IMR-90 (cell line): ENCODE measurements around the gene FBXL19. TPM values are rescaled to one million over a fixed set of nuclear protein-coding genes. Genes with fewer than 3 reads are reported as not detected.

Source experiments
- ATAC-seq: fragments of 200-7000 bp; cut with Tn5 transposase; 2 replicates; pipeline ENCODE4 v1.9.1; 2020; ENCODE audit warnings: low read depth, mild to moderate bottlenecking, moderate library complexity
- BruUV-seq: library from RNA; stranded (reverse); fragments of 400-500 nt; replicated peaks from 2 replicates; lab custom pipeline; 2021; lab: Mats Ljungman, UMichigan
- CTCF ChIA-PET: fragments of 300-600 bp; formaldehyde crosslinking; extraction: SDS; loops from one replicate; lab custom pipeline; 2021; ENCODE audit warnings: antibody characterized with exemption; lab: Yijun Ruan, JAX
- POLR2A ChIA-PET: fragments of 300-600 bp; sonication (Branson Sonifier 250); formaldehyde crosslinking; loops from one replicate; lab custom pipeline; 2022; ENCODE audit warnings: antibody characterized with exemption; ENCODE audit not compliant: unreplicated experiment; lab: Charles Lee
- DNase-seq: peaks from one replicate; pipeline ENCODE4 v3.0.0; 2013
- H2AFZ ChIP-seq: replicated peaks from 2 replicates; pipeline ENCODE3; 2013; ENCODE audit warnings: low read length, mild to moderate bottlenecking; ENCODE audit not compliant: poor library complexity
- H2AK5ac ChIP-seq: 2 replicates; pipeline ENCODE4 v1.6.1; 2013; ENCODE audit warnings: low read depth, low read length, inconsistent platforms
- H2AK9ac ChIP-seq: replicated peaks from 2 replicates; pipeline ENCODE3; 2013; ENCODE audit warnings: mild to moderate bottlenecking, low read depth, low read length, moderate library complexity; ENCODE audit not compliant: poor library complexity
- H2BK120ac ChIP-seq: 2 replicates; pipeline ENCODE4 v1.6.1; 2013; ENCODE audit warnings: low read depth, low read length, inconsistent platforms
- H2BK15ac ChIP-seq: 3 replicates; pipeline ENCODE4 v1.6.1; 2013; ENCODE audit warnings: low read depth, low read length, inconsistent platforms
- H2BK20ac ChIP-seq: 2 replicates; pipeline ENCODE4 v1.6.1; 2013; ENCODE audit warnings: low read depth, mild to moderate bottlenecking, inconsistent platforms, low read length, moderate library complexity
- H2BK5ac ChIP-seq: 2 replicates; pipeline ENCODE4 v1.6.1; 2013; ENCODE audit warnings: mild to moderate bottlenecking, low read depth, low read length, inconsistent platforms; ENCODE audit not compliant: poor library complexity, severe bottlenecking
- H3K14ac ChIP-seq: replicated peaks from 2 replicates; pipeline ENCODE4 v1.6.1; 2013; ENCODE audit warnings: low read depth, low read length, inconsistent platforms
- H3K18ac ChIP-seq: 2 replicates; pipeline ENCODE4 v1.6.1; 2013; ENCODE audit warnings: low read depth, low read length, control low read depth
- H3K23ac ChIP-seq: 2 replicates; pipeline ENCODE4 v1.6.1; 2013; ENCODE audit warnings: low read depth, low read length, inconsistent platforms
- H3K27ac ChIP-seq: 2 replicates; pipeline ENCODE4 v1.5.1; 2013; ENCODE audit warnings: mild to moderate bottlenecking, control low read depth, low read length; ENCODE audit not compliant: insufficient read depth
- H3K27me3 ChIP-seq: 2 replicates; pipeline ENCODE4 v1.6.1; 2013; ENCODE audit warnings: low read length; ENCODE audit not compliant: control insufficient read depth, insufficient read depth
- H3K36me3 ChIP-seq: 2 replicates; pipeline ENCODE4 v1.6.1; 2013; ENCODE audit warnings: low read length, mixed read lengths; ENCODE audit not compliant: control insufficient read depth, insufficient read depth
- H3K4ac ChIP-seq: 2 replicates; pipeline ENCODE4 v1.6.1; 2013; ENCODE audit warnings: low read depth, low read length, inconsistent platforms
- H3K4me1 ChIP-seq: 2 replicates; pipeline ENCODE4 v1.6.1; 2013; ENCODE audit warnings: low read length, mixed read lengths; ENCODE audit not compliant: control insufficient read depth, insufficient read depth
- H3K4me2 ChIP-seq: 2 replicates; pipeline ENCODE4 v1.6.1; 2013; ENCODE audit warnings: low read depth, mild to moderate bottlenecking, control low read depth, low read length, moderate library complexity
- H3K4me3 ChIP-seq: 2 replicates; pipeline ENCODE4 v1.5.1; 2013; ENCODE audit warnings: low read depth, mild to moderate bottlenecking, control low read depth, low read length, moderate library complexity; ENCODE audit not compliant: insufficient read depth
- H3K56ac ChIP-seq: 2 replicates; pipeline ENCODE4 v1.6.1; 2013; ENCODE audit warnings: low read length, inconsistent platforms; ENCODE audit not compliant: insufficient read depth; ENCODE audit errors: extremely low read depth
- H3K79me1 ChIP-seq, 2 experiments: 2 replicates each; pipeline ENCODE4 v1.6.1; 2013; ENCODE audit warnings: low read length in 2 of 2, inconsistent platforms in 1 of 2, low read depth in 1 of 2
- H3K9ac ChIP-seq: 2 replicates; pipeline ENCODE4 v1.6.1; 2013; ENCODE audit warnings: low read depth, low read length, control low read depth
- H3K9me1 ChIP-seq: 2 replicates; pipeline ENCODE4 v1.6.1; 2013; ENCODE audit warnings: low read length, inconsistent platforms; ENCODE audit not compliant: insufficient read depth
- H3K9me3 ChIP-seq: 2 replicates; pipeline ENCODE4 v1.6.1; 2013; ENCODE audit warnings: low read length; ENCODE audit not compliant: control insufficient read depth, insufficient read depth
- H4K20me1 ChIP-seq: 2 replicates; pipeline ENCODE4 v1.6.1; 2013; ENCODE audit warnings: low read length, inconsistent platforms; ENCODE audit not compliant: insufficient read depth
- H4K5ac ChIP-seq: 2 replicates; pipeline ENCODE4 v1.6.1; 2013; ENCODE audit warnings: mild to moderate bottlenecking, low read depth, low read length, control low read depth
- H4K8ac ChIP-seq, 2 experiments: 2 replicates each; pipeline ENCODE4 v1.6.1; 2013; ENCODE audit warnings: low read depth in 2 of 2, low read length in 2 of 2, control low read depth in 1 of 2, inconsistent platforms in 1 of 2
- H4K91ac ChIP-seq: 2 replicates; pipeline ENCODE4 v1.6.1; 2013; ENCODE audit warnings: low read depth, low read length, inconsistent platforms; ENCODE audit not compliant: insufficient read depth
- BHLHE40 ChIP-seq: fragments of 150-350 bp; IDR thresholded peaks from 2 replicates; pipeline ENCODE4 v1.6.1; 2016; ENCODE audit warnings: mild to moderate bottlenecking, low read depth, low read length
- CEBPB ChIP-seq: IDR thresholded peaks from 2 replicates; pipeline ENCODE4 v1.6.1; 2012; ENCODE audit warnings: low read depth, low read length, improper control_type of control experiment
- CHD1 ChIP-seq: IDR thresholded peaks from 2 replicates; pipeline ENCODE4 v1.6.1; 2012; ENCODE audit warnings: low read depth, low read length, improper control_type of control experiment
- FOS ChIP-seq: fragments of 150-350 bp; IDR thresholded peaks from 2 replicates; pipeline ENCODE4 v1.6.1; 2016; ENCODE audit warnings: low read depth, low read length
- MAFK ChIP-seq: IDR thresholded peaks from 2 replicates; pipeline ENCODE4 v1.6.1; 2012; ENCODE audit warnings: low read depth, low read length, improper control_type of control experiment
- MAZ ChIP-seq: IDR thresholded peaks from 2 replicates; pipeline ENCODE4 v1.6.1; 2012; ENCODE audit warnings: low read depth, mild to moderate bottlenecking, low read length, improper control_type of control experiment, moderate library complexity, borderline replicate concordance
- POLR2A ChIP-seq: IDR thresholded peaks from 2 replicates; pipeline ENCODE4 v1.6.1; 2012; ENCODE audit warnings: mild to moderate bottlenecking, low read depth, low read length
- RAD21 ChIP-seq: IDR thresholded peaks from 2 replicates; pipeline ENCODE4 v1.6.1; 2012; ENCODE audit warnings: low read length, improper control_type of control experiment
- RCOR1 ChIP-seq: IDR thresholded peaks from 2 replicates; pipeline ENCODE4 v1.6.1; 2012; ENCODE audit warnings: mild to moderate bottlenecking, low read length, improper control_type of control experiment; ENCODE audit not compliant: insufficient replicate concordance
- SMC3 ChIP-seq: fragments of 150-350 bp; IDR thresholded peaks from 2 replicates; pipeline ENCODE4 v1.6.1; 2016; ENCODE audit warnings: low read depth, mild to moderate bottlenecking, antibody characterized with exemption, low read length, moderate library complexity
- WGBS, 2 experiments: methylation state at CpG; one replicate each; pipeline versions ENCODE4 v1.1.5 to v1.1.7; 2013; ENCODE audit warnings: missing lambda C conversion rate in 2 of 2; ENCODE audit not compliant: insufficient read length in 1 of 2; ENCODE audit errors: extremely low coverage in 2 of 2; 5-methylcytosine and 5-hydroxymethylcytosine counted together
- dilution Hi-C: fragments of 300-500 bp; cut with HindIII; formaldehyde crosslinking; loops from one replicate; pipeline ENCODE4 v1.14.3; 2018; ENCODE audit warnings: low sequenced_read_pairs; ENCODE audit not compliant: unreplicated experiment
- in situ Hi-C: fragments of 300-500 bp; cut with MboI; formaldehyde crosslinking; loops from 3 replicates; pipeline ENCODE4 v1.14.3; 2019; ENCODE audit warnings: low sequenced_read_pairs, inconsistent platforms, mixed read lengths
- intact Hi-C: fragments of 100-400 bp; cut with micrococcal nuclease; formaldehyde crosslinking; loops from 2 replicates; pipeline ENCODE4 v1.10.0; 2022
- polyA plus RNA-seq, 3 experiments: library from polyadenylated mRNA; depleted of rRNA; stranded (reverse); fragments of >200 nt; gene quantifications; 2 replicates each; pipeline ENCODE4 v1.2.3, GENCODE V29; 2012; ENCODE audit warnings: low replicate concordance in 1 of 3
- total RNA-seq: library from RNA; depleted of rRNA; stranded (reverse); fragments of >200 nt; gene quantifications from 2 replicates; pipeline ENCODE4 v1.2.3, GENCODE V29; 2012
- TF ChIP-seq, protein P1 (sequence below): fragments of 150-350 bp; IDR thresholded peaks from 2 replicates; pipeline ENCODE4 v1.6.1; 2016; ENCODE audit warnings: low read depth, mild to moderate bottlenecking, low read length, moderate library complexity, borderline replicate concordance
- TF ChIP-seq, protein P2 (sequence below): fragments of 150-350 bp; IDR thresholded peaks from 2 replicates; pipeline ENCODE4 v1.6.1; 2017; ENCODE audit warnings: mild to moderate bottlenecking, antibody characterized with exemption, low read length, low read depth
- TF ChIP-seq, protein P3 (sequence below): conservative IDR thresholded peaks from 2 replicates; pipeline ENCODE4 v1.5.1; 2012; ENCODE audit warnings: mild to moderate bottlenecking, low read depth, low read length, improper control_type of control experiment

Gene FBXL19
- total and polyA plus RNA-seq, 2 of the 4 experiments (the other 2 are of a cell fraction) = 5.0 to 13.8 TPM

GRCh38 chr16:30907064-30907463 is 16.3 kb upstream of the FBXL19 start:
- no TSS peak for BruUV-seq
- no peaks in the 10 kb centered on the region for H4K20me1 ChIP-seq
- H3K4me3 ChIP-seq = no peak overlapping the region
- intact Hi-C loops = no loop called here
- in situ Hi-C loops = loop anchor here (5.0 kb wide), 1 partner anchor 60 kb away; no protein-coding TSS in a partner anchor
- no peak overlapping the region for H3K27ac ChIP-seq
- H2BK5ac ChIP-seq = no peak overlapping the region
- peak overlapping the region; percentile 14 for H2AFZ ChIP-seq
- 85% methylated on average over 2 of the region's 4 CpGs; no CpG with 5 or more reads in 1 of the 2 experiments for WGBS, 2 experiments
- peaks cover 0 to 8% of the 10 kb centered on the region in 2 experiments; a peak in 1 of 4 replicates for H3K79me1 ChIP-seq
- TF ChIP-seq, protein P1, sequence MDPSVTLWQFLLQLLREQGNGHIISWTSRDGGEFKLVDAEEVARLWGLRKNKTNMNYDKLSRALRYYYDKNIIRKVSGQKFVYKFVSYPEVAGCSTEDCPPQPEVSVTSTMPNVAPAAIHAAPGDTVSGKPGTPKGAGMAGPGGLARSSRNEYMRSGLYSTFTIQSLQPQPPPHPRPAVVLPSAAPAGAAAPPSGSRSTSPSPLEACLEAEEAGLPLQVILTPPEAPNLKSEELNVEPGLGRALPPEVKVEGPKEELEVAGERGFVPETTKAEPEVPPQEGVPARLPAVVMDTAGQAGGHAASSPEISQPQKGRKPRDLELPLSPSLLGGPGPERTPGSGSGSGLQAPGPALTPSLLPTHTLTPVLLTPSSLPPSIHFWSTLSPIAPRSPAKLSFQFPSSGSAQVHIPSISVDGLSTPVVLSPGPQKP = no peak
- TF ChIP-seq SMC3 = no peak
- no peak for TF ChIP-seq CHD1
- TF ChIP-seq MAZ = no peak
- TF ChIP-seq MAFK = no peak
- no peak for TF ChIP-seq CEBPB
- TF ChIP-seq RAD21 = no peak
- TF ChIP-seq, protein P2, sequence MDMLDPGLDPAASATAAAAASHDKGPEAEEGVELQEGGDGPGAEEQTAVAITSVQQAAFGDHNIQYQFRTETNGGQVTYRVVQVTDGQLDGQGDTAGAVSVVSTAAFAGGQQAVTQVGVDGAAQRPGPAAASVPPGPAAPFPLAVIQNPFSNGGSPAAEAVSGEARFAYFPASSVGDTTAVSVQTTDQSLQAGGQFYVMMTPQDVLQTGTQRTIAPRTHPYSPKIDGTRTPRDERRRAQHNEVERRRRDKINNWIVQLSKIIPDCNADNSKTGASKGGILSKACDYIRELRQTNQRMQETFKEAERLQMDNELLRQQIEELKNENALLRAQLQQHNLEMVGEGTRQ = no peak
- TF ChIP-seq, protein P3, sequence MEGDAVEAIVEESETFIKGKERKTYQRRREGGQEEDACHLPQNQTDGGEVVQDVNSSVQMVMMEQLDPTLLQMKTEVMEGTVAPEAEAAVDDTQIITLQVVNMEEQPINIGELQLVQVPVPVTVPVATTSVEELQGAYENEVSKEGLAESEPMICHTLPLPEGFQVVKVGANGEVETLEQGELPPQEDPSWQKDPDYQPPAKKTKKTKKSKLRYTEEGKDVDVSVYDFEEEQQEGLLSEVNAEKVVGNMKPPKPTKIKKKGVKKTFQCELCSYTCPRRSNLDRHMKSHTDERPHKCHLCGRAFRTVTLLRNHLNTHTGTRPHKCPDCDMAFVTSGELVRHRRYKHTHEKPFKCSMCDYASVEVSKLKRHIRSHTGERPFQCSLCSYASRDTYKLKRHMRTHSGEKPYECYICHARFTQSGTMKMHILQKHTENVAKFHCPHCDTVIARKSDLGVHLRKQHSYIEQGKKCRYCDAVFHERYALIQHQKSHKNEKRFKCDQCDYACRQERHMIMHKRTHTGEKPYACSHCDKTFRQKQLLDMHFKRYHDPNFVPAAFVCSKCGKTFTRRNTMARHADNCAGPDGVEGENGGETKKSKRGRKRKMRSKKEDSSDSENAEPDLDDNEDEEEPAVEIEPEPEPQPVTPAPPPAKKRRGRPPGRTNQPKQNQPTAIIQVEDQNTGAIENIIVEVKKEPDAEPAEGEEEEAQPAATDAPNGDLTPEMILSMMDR = no peak
- no peak for TF ChIP-seq POLR2A
- TF ChIP-seq RCOR1 = no peak
- no peak for TF ChIP-seq FOS
- TF ChIP-seq BHLHE40 = no peak
- no peaks in the 10 kb centered on the region for H3K27me3 ChIP-seq
- H2BK20ac ChIP-seq = no peak overlapping the region
- H3K18ac ChIP-seq = no peak overlapping the region
- dilution Hi-C loops = no loop called here
- H3K56ac ChIP-seq = no peak overlapping the region
- H3K4me1 ChIP-seq = peaks cover 2% of the 10 kb centered on the region; the same call in 1 of the 2 replicates
- no peak overlapping the region for H3K4me2 ChIP-seq
- no peak overlapping the region for H3K4ac ChIP-seq
- H4K91ac ChIP-seq = no peak overlapping the region
- peaks cover 4% of the 10 kb centered on the region; the same call in 1 of the 2 replicates for H3K9me1 ChIP-seq
- H2AK5ac ChIP-seq = no peak overlapping the region
- H2BK15ac ChIP-seq = no peak overlapping the region
- ATAC-seq = no peak
- no peak overlapping the region for H2AK9ac ChIP-seq
- no peak overlapping the region for H2BK120ac ChIP-seq
- CTCF ChIA-PET = interaction anchor here (0.6 kb wide), 1 partner anchor 312 kb away, joined by 4 read pairs; no protein-coding TSS in a partner anchor
- no peak for DNase-seq
- POLR2A ChIA-PET = interaction anchor here (0.6 kb wide), 1 partner anchor 15 kb away, joined by 3 read pairs; no protein-coding TSS in a partner anchor
- no peak overlapping the region for H3K9ac ChIP-seq
- no peak overlapping the region for H4K5ac ChIP-seq
- no peaks in the 10 kb centered on the region for H3K36me3 ChIP-seq
- H3K9me3 ChIP-seq = no peaks in the 10 kb centered on the region
- no peak overlapping the region for H3K14ac ChIP-seq
- no peak overlapping the region for H4K8ac ChIP-seq
- no peak overlapping the region; the same call in 1 of the 2 replicates for H3K23ac ChIP-seq
